Measurements from ENCODE around the gene ARHGAP26. TPM values are rescaled to one million over a fixed set of nuclear protein-coding genes. Genes with fewer than 3 reads are reported as not detected.

Gene ARHGAP26
- total RNA-seq, 4 donors from 2014 or later, result 12.4 to 49.5 (median 31.8) TPM

DNA sequence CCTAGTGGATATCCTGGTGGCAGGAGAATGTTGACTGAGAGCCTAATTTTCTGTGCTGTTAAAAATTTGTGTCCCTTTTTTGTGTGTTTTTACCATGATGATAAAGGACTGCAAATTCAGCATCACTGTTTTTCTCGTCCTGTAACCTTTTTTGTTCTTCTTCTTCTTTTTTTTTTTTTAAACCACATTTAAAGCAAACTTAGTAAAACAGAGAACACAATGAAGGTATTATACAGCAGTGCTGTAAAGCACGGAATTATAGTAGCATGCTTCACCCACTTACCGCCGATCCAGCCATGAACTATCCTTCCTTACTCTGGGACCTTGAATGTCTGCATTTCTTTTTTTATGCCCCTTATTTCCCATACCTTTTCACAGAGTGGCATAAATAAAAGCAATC is 280.0 kb downstream of the ARHGAP26 start:
- Histone ChIP-seq H3K27ac (no peak overlapping the region), H3K4me3 (no peak overlapping the region), H3K36me3 (no peaks in the 10 kb centered on the region), H3K9me3 (no peaks in the 10 kb centered on the region), H3K27me3 (no peaks in the 10 kb centered on the region), H3K4me1 (peaks cover 0 to 9% of the 10 kb centered on the region in 2 donors)
- TF ChIP-seq, protein P1, sequence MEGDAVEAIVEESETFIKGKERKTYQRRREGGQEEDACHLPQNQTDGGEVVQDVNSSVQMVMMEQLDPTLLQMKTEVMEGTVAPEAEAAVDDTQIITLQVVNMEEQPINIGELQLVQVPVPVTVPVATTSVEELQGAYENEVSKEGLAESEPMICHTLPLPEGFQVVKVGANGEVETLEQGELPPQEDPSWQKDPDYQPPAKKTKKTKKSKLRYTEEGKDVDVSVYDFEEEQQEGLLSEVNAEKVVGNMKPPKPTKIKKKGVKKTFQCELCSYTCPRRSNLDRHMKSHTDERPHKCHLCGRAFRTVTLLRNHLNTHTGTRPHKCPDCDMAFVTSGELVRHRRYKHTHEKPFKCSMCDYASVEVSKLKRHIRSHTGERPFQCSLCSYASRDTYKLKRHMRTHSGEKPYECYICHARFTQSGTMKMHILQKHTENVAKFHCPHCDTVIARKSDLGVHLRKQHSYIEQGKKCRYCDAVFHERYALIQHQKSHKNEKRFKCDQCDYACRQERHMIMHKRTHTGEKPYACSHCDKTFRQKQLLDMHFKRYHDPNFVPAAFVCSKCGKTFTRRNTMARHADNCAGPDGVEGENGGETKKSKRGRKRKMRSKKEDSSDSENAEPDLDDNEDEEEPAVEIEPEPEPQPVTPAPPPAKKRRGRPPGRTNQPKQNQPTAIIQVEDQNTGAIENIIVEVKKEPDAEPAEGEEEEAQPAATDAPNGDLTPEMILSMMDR (IDR thresholded peaks at IDR 0.05), result no peak
- no peak for TF ChIP-seq POLR2A (IDR thresholded peaks at IDR 0.05)
- intact Hi-C loops (cut with DNase I; ENCODE audit: low total_unique reads), result no loop called here
- DNase-seq, result no peak

DNA sequence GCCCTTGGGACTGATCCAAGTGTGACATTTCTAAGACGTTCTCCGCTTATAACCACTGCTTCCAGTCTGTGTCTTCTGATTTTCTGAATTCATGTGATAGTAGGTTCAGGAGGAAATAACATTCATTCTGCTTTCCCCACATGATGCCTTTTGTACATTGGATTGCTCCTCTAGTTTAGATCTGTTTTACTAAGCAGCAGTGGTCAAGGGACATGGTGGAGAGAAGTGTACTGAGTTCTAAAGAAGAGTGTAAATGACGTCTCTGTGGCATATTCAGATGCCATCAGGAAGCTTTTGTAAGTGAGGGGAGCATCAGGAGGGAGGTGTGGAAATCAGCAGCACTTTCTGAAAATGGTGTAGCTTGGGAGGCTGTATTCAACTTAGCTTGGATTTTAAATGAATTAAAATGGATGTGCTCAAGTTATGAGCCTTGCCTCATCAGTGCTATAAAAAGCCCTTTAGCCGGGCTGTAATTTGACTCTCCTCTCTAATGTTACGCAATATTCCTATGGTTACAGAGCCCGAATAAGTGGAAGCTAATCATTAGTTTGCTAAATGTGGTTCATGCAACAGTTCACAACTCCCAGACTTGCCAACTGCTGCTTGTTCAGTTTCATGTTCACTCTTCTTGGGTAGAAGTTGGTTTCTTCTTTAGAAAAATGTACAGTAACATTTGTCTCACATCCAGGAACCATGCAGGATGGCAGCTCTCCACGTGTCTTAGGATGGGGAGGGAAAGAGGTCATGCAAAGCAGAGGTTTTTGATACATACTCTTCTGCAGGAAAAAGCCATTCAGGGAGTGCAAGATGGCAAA is 281.3 kb downstream of the ARHGAP26 start:
- Histone ChIP-seq H3K27me3 (no peaks in the 10 kb centered on the region), H3K4me3 (no peak overlapping the region), H3K4me1 (peaks cover 0 to 9% of the 10 kb centered on the region in 2 donors), H3K9me3 (no peaks in the 10 kb centered on the region), H3K27ac (peak overlapping the region; percentile 48 to 72), H3K36me3 (no peaks in the 10 kb centered on the region)
- intact Hi-C loops (cut with DNase I; ENCODE audit: low total_unique reads), result no loop called here
- TF ChIP-seq, protein P1 (IDR thresholded peaks at IDR 0.05), result no peak
- no peak for TF ChIP-seq POLR2A (IDR thresholded peaks at IDR 0.05)
- peak; percentile 27 to 35 for DNase-seq

DNA sequence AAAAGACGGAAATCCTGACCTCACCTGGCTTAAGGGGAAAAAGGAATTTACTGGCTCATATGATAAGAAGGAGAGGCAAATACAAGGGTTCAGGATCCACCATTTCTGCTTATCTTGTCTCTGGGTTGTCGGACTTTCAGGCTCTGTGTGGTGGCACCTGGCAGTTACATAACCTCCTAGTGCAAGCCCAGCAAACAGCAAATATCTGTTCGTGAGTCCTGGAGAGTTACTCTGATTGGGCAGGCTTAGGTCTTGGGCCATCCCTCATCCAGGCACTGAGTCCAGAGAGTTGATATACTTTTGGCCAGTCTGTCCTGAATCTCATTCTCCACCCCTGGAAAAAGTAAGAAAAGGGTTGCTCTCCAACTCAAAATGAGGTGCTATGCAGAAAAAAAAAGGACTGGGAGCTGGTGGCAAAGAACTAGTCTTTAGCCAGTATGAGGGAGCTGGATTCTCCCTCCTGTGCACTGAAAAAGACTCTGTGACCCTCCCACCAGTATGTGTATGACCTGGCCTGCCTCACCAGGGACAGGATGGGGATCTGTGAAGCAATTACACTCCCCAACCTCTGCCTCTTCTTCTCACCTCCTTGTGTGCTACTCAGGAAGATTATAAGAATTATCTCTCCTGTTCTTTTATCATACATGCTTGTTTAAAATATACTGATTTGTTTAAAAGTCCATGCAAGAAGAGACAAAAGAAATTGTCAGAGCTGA is 282.9 kb downstream of the ARHGAP26 start:
- intact Hi-C loops (cut with DNase I; ENCODE audit: low total_unique reads), result no loop called here

DNA sequence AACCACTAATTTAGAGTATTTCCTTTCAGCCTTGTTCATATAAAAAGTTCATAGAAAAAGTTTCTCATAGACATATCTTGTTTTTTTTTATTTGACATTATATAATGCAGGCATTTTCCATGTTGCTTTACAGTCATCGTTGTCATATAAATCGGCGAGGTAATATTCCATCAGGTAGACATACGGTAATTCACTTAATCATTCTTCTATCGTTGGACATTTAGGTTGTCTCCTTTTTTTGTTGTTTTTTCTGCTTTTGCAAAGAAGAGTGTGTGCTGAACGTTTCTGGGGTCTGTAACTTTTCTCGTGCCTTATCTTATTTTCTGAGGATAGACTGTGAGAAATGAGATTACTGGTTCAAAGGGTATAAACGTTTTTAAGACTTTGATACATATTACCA is 283.6 kb downstream of the ARHGAP26 start:
- Histone ChIP-seq H3K4me1 (peaks cover 0 to 9% of the 10 kb centered on the region in 2 donors), H3K27me3 (no peaks in the 10 kb centered on the region), H3K9me3 (no peaks in the 10 kb centered on the region), H3K36me3 (no peaks in the 10 kb centered on the region), H3K4me3 (no peak overlapping the region), H3K27ac (no peak overlapping the region)
- intact Hi-C loops (cut with DNase I; ENCODE audit: low total_unique reads), result no loop called here
- no peak for DNase-seq
- no peak for TF ChIP-seq POLR2A (IDR thresholded peaks at IDR 0.05)
- TF ChIP-seq, protein P1 (IDR thresholded peaks at IDR 0.05), result no peak

More for the DNA sequence above, 282.9 kb downstream of the ARHGAP26 start:
- peaks cover 0 to 9% of the 10 kb centered on the region in 2 donors for H3K4me1 ChIP-seq
- TF ChIP-seq, protein P1 (IDR thresholded peaks at IDR 0.05), result no peak
- no peak for TF ChIP-seq POLR2A (IDR thresholded peaks at IDR 0.05)
- H3K9me3 ChIP-seq, result no peaks in the 10 kb centered on the region
- H3K36me3 ChIP-seq, result no peaks in the 10 kb centered on the region
- DNase-seq, result no peak
- no peak overlapping the region for H3K4me3 ChIP-seq
- H3K27me3 ChIP-seq, result no peaks in the 10 kb centered on the region
- no peak overlapping the region for H3K27ac ChIP-seq

DNA sequence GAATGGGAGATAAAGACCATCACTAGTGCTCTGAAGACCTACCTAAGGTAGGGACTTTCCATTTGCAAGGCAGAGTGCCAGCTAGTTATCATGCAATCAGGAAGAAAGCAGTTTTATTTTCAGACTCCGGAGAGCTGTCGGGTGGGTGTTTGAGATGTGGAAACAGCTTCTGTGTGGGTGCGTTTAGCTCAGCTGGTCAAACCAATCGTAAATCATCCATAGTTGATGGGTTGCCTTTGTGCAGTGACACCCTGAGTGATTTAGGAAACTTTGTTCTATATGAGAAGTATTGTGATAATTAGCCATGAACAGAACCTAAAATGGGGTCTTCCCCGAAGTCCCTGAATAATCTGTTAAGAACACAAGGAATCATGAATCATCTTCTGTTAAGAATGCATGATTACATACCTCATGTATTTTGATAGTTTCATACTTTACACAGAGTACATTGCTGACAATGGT is 284.3 kb downstream of the ARHGAP26 start:
- Histone ChIP-seq H3K9me3 (no peaks in the 10 kb centered on the region), H3K27ac (no peak overlapping the region), H3K4me1 (peaks cover 0 to 9% of the 10 kb centered on the region in 2 donors), H3K27me3 (no peaks in the 10 kb centered on the region), H3K36me3 (no peaks in the 10 kb centered on the region), H3K4me3 (no peak overlapping the region)
- intact Hi-C loops (cut with DNase I; ENCODE audit: low total_unique reads), result no loop called here
- DNase-seq, result no peak
- TF ChIP-seq POLR2A (IDR thresholded peaks at IDR 0.05), result no peak
- TF ChIP-seq, protein P1 (IDR thresholded peaks at IDR 0.05), result no peak
